Stimulated activated CD4-positive, alpha-beta T cell treated with anti-CD3 and anti-CD28 coated beads, Interleukin-2, amount 100 ng/mL, for 4 hours (primary cell): ENCODE measurements around the gene DNAJC4.

ENCODE experiments used
- DNase-seq: peaks from one replicate; pipeline ENCODE4 v3.0.0-alpha.2; 2020; ENCODE audit warnings: low read depth

The DNAJC4 gene

DNA sequence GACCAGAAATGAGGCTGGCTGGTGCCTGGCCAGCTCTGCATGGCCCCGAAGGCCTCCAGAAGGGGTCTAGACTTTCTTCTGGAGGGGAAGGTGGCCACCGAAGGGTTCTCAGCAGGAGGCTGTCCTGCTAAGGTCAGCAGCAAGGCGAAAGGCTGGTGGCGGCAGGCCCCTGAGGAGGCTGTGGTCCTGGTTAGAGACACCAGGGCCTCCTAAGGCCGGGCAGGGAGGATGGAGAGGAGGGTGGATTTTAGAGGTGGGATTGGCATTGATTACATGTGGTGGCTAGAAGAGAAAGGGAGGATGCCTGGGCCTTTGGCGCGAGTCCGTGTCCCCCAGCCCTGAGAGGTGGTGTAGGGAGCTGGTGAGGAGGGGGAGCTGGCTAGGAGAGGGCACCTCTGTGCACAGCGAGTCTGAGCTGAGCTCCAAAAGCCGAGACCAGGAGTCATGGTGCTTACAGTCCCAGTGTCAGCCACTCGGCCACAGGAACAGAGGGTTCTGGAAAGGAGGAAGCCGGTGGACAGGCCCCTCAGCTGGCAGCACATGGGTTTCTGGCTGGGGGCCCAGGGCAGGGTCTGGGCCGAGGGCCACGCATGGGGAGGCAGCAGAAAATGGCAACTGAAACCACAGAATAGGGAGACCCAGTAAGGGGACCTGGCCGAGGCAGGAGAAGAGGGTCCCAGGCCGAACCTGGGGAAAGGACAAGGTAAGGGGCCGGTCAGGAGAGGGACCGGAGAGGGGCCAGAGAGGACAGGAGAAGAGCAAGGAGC, 21.4 kb upstream of the DNAJC4 start:
- no peak for DNase-seq

DNA sequence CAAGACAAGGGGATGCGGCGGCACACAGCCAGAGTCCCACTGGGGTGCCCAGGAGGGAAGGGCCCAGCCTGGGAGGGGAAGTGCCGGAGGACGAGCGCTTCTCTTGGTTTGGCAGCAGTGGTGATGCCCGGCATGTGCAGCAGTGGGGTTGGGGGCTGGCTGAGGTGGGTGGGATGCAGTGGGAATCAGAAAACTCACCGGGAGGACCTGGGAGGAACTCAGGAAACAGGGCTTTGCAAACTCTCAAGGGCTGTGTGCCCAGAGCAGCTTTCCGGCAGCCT, 20.8 kb upstream of the DNAJC4 start:
- DNase-seq, result no peak

DNA sequence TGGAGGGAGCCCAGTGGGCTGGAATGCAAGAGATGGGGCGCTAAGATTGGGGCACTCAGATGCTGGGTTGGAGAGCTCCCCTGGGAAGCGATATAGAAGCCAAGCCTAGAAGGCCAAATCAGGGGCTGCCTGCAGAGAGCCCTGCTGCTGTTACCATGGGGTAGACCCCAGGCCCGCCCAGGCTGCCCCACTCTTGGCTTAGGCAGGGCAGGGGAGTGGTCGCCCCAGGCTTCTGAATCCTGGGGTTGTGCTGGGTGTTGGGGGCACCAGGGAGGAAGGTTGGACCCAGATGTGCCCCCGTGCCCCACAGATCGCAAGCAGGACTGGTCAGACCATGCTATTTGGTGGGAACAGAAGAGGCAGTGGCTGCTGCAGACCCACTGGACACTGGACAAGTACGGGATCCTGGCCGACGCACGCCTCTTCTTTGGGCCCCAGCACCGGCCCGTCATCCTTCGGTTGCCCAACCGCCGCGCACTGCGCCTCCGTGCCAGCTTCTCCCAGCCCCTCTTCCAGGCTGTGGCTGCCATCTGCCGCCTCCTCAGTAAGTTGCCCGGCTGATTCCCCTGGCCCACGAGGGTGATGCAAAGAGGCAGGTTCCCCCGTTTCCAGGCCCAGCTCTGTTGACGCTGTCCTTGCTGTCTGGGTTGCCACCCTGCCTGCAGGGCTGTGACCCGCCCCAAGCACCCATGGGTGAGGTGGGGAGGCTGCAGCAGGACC, 19.9 kb upstream of the DNAJC4 start:
- no peak for DNase-seq

DNA sequence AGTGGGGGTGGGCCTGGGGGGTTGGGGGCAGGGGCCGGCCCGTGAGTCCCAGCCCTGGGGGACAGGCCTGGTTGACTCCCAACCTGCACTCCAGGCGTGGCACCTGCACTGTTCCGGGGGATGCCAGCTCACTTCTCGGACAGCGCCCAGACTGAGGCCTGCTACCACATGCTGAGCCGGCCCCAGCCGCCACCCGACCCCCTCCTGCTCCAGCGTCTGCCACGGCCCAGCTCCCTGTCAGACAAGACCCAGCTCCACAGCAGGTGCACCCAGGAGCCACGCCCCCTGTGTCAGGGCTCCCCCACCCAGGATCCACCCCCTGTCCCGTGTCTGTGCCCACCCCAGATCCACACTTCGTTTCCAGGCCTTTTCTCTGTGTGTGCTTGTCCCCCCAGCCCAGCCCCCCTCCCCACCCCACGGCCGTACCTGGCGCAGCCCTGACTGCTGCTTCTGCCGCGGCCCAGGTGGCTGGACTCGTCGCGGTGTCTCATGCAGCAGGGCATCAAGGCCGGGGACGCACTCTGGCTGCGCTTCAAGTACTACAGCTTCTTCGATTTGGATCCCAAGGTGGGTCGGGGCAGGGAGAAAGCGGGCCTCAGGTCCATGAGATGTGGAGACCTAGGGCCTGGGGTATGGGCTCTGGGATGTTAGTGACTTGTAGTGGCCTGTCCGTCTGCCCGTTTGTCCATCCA, 19.0 kb upstream of the DNAJC4 start:
- DNase-seq, result no peak

DNA sequence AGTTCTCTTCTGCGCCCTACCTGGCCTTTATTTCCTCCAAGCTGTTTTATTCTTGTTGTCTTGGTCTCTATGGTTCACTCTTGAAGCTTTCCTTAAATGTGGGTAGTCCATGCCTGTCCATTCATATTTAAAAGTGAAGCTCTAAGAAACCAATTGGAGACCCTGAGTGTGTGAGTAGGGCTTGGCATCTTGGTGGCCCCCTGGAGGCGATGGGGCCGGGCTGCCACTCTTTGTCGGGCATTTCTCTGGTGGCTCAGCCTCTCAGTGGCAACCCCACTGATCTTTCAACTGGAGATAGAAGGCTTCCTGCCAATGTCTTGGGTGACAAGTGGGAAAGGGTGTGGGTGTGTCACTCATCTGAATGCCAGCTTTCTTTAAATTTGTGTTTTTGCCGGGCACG, 13.5 kb upstream of the DNAJC4 start:
- no peak for DNase-seq

DNA sequence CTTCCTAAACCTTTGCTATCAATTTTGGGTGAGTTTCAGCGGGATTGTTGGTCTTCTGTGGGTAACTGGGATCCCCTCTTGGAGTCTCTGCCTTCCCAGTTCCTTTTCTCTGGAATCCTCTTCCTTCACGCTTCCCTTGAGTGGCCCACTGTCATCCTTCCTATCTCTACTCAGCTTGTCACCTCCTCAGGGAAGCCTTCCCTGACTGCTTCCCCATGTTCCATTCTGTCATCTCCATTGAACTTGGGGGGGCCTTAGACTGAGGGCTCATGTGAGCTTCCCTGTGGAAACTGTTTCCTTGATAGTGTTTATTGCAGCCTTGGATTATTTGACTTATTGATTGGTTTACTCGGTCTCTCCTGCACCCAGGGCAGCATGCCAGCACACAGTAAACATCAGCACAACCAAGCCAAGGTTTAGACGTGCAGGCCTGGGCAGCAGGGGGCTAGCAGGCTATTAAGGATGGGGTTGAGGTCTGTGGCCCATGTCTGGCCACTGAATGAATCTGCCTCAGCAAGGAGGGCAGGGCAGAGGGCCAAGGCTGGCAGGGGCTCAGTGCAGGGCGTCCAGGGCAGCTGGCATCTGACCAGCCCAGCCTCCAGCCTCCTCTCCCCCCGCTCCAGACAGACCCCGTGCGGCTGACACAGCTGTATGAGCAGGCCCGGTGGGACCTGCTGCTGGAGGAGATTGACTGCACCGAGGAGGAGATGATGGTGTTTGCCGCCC, 11.6 kb upstream of the DNAJC4 start:
- DNase-seq, result no peak

DNA sequence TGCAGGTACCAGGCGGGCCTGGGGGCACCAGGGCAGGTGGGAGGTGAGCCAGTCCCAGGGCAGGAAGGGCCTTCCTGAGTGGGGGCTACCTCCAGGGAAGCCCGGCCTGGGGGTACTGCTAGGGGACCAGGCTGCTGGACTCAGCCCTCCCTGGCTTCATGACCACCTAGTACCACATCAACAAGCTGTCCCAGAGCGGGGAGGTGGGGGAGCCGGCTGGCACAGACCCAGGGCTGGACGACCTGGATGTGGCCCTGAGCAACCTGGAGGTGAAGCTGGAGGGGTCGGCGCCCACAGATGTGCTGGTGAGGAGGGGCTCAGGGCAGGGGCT, 11.0 kb upstream of the DNAJC4 start:
- no peak for DNase-seq

DNA sequence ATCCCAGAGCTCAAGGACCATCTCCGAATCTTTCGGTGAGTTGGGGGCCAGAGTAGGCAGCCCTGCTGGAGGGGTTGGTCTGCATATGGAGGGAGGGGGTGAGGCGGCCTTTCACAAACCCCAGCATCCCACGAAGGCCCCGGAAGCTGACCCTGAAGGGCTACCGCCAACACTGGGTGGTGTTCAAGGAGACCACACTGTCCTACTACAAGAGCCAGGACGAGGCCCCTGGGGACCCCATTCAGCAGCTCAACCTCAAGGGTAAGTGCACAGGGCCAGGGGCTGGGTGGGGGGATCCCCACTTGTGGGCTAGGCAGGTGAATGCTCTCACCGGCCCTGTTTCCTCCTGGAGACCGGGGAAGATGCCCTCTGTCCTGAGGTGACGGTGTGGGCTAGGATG, 10.6 kb upstream of the DNAJC4 start:
- no peak for DNase-seq

DNA sequence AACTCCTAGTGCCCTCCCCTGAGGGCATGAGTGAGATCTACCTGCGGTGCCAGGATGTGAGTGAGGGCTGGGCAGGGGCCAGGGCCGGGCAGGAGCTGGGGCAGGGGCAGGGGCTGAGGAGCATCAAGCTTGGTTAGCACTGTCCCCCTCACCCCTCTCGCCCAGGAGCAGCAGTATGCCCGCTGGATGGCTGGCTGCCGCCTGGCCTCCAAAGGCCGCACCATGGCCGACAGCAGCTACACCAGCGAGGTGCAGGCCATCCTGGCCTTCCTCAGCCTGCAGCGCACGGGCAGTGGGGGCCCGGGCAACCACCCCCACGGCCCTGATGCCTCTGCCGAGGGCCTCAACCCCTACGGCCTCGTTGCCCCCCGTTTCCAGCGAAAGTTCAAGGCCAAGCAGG, 10.1 kb upstream of the DNAJC4 start:
- no peak for DNase-seq

DNA sequence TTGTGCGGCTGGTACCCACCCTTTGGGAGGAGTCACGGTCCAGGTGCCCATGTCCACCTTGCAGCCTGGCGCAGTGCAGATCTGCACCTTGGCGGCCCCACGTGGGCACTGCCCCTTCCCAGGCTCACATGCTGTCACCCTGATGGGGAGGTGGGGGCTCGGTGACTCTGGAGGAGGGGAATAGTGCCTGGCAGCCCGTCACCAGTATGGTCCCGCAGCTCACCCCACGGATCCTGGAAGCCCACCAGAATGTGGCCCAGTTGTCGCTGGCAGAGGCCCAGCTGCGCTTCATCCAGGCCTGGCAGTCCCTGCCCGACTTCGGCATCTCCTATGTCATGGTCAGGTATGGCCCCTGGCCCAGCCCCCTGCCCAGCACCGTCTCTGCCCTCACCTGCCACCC, 9.6 kb upstream of the DNAJC4 start:
- DNase-seq, result no peak

DNA sequence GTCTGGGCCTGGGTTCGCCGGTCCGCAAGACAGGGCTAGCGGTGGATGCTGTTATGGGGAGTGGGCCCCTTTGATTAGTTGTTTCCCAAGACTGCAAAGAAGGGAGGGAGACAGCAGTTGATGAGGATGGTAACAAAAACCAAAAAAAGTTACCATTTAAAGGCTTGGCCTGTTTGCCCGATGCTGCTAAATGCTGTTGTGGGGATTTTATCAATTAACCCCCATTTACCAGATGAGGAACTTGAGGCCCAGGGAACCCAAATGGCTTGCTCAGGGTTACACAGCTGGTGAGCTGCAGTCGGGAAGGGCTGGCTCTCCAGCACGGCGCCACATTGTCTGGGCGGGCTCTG, 7.7 kb upstream of the DNAJC4 start:
- DNase-seq, result no peak

DNA sequence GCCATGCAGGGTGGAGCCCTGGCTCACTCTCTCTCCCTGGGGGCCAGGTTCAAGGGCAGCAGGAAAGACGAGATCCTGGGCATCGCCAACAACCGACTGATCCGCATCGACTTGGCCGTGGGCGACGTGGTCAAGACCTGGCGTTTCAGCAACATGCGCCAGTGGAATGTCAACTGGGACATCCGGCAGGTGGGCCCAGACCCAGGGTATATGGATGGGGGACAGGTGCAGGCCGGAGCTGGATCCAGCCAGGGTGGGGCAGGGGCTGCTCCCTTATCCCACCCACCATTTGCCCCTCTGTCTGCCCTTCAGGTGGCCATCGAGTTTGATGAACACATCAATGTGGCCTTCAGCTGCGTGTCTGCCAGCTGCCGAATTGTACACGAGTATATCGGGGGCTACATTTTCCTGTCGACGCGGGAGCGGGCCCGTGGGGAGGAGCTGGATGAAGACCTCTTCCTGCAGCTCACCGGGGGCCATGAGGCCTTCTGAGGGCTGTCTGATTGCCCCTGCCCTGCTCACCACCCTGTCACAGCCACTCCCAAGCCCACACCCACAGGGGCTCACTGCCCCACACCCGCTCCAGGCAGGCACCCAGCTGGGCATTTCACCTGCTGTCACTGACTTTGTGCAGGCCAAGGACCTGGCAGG, 7.2 kb upstream of the DNAJC4 start:
- DNase-seq, result no peak

DNA sequence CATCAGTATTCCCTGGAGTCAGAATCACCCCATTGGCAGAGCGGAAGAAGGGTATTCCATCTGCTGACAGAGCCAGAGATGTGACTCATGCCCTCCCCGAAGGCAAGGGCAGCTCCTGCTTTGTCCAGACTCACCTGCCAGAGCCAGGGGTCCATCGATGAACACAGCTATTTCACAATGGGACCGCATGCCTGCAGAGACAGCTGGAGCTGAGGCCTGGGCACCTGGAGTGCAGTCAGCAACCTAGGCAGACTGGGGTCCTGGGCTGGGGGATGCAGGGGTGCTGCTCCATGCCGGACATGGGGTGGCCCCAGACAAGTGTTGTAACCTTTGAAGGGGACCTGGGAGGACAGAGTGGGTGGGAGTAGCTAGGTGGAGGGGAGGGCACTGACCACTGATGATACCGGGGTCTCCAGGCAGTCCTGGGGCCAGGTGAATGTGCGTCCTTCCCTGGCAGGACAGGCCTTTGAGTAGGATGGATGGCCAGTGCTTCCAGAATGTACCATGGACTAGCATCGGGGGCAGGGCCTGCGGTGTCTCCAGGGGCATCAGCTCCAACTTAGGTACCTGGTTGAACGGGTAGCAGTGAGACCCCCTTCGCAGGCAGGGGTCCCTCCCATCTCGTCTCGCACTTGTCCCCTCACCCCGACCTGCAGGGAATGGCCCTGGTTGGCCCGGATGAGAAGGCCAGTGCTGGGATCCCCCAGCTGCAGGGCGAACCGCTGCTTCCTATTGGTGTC, 6.0 kb upstream of the DNAJC4 start:
- no peak for DNase-seq

DNA sequence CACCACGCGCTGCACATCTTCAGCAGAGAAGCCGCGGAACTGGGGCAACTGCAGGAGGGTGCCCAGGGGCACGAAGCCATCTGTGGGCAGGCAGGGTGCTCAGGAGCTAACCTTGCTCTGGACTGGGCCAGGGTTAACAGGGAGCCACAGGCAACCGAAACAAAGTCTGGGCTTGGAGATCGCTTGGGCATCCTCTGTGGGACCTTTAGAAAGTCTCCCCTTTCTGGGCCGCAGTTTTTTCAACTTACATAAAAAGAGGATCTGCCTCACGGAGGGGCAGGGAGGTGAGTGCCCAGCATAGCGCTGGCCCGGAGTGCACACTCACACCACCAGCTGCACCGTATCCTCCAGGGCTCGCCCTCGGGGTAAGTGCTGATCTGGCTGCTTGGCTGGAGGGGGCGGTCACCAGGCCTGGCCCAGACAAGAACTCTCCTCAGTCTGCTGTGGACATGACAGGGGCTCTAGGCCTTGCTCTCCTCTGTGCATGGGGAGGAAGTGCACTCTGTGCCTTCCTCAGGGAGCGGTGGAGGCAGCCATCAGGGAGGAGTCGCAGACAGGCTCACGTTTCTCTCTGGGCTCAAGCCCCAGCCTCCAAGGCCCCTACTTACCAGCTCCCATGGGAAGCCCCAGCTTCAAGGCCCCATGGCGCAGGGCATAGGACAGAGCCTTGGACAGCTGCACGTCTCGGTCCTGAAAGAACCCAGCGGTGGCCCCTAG, 5.3 kb upstream of the DNAJC4 start:
- no peak for DNase-seq

DNA sequence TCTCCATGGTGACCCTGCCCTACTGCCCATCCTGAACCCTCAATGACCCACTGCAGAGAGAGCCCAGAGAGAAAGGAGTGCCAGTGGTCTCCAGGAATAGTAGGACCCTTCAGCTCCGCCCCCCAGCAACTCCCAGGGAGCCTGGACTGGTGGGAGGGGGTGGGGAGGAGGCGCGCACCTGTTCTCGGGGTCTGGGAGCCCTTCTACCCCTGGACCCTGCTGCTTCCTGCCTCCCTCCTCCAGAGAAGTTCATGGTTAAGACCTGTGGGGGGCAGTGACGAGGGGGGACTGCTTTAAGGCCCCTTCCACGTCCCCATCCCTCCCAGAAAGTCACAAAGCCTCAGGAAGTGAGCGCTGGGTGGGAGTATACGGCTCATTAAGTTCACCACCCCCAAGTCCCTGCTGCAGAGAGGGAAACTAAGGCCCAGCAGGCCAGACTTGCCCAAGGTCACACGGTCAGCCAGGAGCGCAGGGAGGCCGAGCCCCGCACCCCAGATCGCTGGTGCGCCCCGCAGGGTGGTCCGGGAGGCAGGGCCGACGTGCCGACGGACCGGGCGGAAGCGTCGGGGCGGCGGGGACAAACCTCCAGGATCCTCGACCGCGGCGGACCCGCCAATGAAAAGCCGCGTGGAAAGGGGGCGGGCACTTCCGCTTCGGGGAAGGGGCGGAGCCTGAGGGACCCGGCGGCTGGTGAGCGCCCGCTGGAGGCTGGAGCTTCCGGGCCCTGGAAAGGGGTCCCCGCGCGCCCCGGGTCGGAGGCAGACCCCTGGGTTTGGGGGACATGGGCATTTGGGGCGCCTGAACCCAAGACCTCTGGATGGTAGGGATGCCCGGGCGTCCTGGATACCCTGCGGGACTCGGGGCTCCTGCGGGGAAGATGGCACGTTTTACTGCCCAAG, 4.5 kb upstream of the DNAJC4 start, which contains the start of the genes NUDT22 and TRPT1:
Gene NUDT22, plus strand, starts transcription at position 667 of the 899 bp plus-strand sequence. CDS start 379 bp downstream, outside the sequence.
Gene TRPT1, minus strand, starts transcription at position 579 of the 899 bp plus-strand sequence. Its CDS starts 326 bp downstream, at position 253.
- peak; percentile 85 for DNase-seq

DNA sequence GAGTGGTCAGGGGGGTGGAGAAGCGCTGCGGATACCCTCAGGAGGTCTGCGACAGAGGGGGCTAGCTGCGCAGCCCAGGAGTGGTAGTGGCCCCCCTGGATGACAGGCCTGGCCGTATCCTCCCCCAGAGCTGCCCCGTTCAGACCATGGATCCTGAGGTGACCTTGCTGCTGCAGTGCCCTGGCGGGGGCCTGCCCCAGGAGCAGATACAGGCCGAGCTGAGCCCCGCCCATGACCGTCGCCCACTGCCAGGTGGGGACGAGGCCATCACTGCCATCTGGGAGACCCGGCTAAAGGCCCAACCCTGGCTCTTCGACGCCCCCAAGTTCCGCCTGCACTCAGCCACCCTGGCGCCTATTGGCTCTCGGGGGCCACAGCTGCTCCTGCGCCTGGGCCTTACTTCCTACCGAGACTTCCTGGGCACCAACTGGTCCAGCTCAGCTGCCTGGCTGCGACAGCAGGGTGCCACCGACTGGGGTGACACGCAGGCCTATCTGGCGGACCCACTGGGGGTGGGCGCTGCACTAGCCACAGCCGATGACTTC, 3.8 kb upstream of the DNAJC4 start:
- DNase-seq, result no peak

DNA sequence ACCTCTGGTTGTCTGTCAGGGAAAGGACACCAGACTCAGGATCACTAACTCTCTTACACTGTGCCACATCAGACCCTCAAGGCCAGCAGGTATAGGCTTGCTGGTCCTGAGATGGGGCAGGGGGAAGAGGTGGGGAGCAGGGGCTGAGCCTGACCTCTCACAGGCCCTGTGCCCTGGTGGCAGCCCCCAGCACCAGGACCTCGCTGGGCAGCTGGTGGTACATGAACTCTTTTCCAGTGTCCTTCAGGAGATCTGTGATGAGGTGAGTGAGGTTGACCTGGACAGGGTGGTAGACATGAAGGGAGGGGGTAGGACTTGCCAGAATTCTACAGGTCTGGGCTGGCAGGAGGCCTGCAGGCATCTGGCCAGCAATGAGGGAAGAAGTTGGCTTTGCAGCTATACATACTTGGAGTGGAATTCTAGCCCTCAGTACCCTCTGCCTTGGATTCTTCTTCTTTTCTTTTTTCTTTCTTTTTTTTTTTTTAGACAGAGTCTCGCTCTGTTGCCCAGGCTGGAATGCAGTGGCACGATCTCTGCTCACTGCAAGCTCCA, 2.9 kb upstream of the DNAJC4 start:
- no peak for DNase-seq

DNA sequence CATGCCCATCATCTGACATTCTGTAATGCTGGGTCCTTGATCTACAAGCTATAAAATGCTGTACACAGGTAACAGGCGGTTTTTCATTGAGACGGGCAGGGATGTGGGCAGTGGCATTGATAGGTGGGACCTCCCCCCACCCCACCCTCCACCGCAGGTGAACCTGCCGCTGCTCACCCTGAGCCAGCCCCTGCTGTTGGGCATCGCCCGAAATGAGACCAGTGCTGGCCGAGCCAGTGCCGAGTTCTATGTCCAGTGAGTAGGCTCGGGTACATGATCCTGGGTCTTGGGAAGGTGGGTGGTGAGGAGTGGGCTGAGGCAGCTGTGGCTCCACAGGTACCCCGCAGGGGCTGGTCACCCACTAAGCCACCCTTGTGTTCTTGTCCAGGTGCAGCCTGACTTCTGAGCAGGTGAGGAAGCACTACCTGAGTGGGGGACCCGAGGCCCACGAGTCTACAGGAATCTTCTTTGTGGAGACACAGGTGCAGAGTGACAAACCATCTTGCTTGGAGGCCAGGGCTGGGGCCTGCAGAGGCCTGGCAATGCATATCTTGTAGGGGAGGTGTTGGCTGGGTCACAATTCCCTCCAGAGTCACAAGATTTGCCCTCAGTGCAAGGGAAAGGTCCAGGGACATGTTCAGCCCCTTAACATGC, 1.1 kb upstream of the DNAJC4 start:
- DNase-seq, result no peak

DNA sequence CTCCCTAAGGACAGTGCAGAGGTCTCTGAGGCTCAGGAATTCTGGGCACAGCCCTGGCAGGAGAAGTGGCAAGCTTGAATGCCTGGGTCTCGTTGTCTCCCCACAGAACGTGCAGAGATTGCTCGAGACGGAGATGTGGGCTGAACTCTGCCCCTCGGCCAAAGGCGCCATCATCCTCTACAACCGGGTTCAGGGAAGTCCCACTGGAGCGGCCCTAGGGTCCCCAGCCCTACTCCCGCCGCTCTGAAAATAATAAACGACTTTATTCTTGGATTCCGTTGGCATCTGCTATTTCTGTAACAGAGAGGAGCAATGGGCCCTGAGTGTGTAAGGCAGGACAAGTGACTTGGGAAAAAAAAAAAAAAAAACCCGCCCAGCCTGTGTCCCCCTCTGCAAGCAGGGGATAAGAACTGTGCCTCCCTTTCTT, 591 bp upstream of the DNAJC4 start:
- no peak for DNase-seq
